NT2/D1 (cell line): Measurements from ENCODE around the gene GPI.

Experiments used
- YY1 ChIP-seq: IDR thresholded peaks from 2 replicates; pipeline ENCODE4 v1.6.1; 2011; ENCODE audit not compliant: insufficient read length, insufficient read depth
- ZNF274 ChIP-seq: IDR thresholded peaks from 2 replicates; pipeline ENCODE4 v1.6.1; 2011; ENCODE audit warnings: mild to moderate bottlenecking, low read depth, low read length

- TF ChIP-seq ZNF274 (no peak), YY1 (no peak)
Observed at GRCh38 chr19:34364462-34364829, 550 bp upstream of the GPI start.
